T-helper 17 cell (primary cell): Measurements from ENCODE around the gene ZNF169. TPM values are rescaled to one million over a fixed set of nuclear protein-coding genes. Genes with fewer than 3 reads are reported as not detected.
"Not testable (repeated sequence)": the region's sequence is repeated elsewhere in the genome, so short reads cannot be mapped to it uniquely, and the experiment has no call there.

Source experiments
- ATAC-seq: fragments of 150-1000 bp; cut with Tn5 transposase; 2 replicates; pipeline ENCODE4 v1.10.0; 2021; ENCODE audit warnings: mild to moderate bottlenecking, moderate library complexity
- DNase-seq, 3 donors: peaks; one replicate each; pipeline versions ENCODE4 v3.0.0 to v3.0.0-alpha.2; 2020 to 2021
- H3K9me3 ChIP-seq: one replicate; pipeline ENCODE4 v1.7.0; 2013; ENCODE audit warnings: low read length, mild to moderate bottlenecking; ENCODE audit not compliant: control insufficient read depth, poor library complexity, severe bottlenecking
- H3K27ac Mint-ChIP-seq: one replicate; pipeline ENCODE4 v1.8.0; 2022; ENCODE audit warnings: mild to moderate bottlenecking, moderate library complexity, mixed read lengths
- H3K27me3 Mint-ChIP-seq: one replicate; pipeline ENCODE4 v1.8.0; 2022; ENCODE audit warnings: mixed read lengths
- H3K36me3 Mint-ChIP-seq: one replicate; pipeline ENCODE4 v1.8.0; 2022; ENCODE audit warnings: low read depth, mixed read lengths
- H3K4me1 Mint-ChIP-seq: one replicate; pipeline ENCODE4 v1.8.0; 2022; ENCODE audit warnings: mild to moderate bottlenecking, mixed read lengths
- H3K4me3 Mint-ChIP-seq: one replicate; pipeline ENCODE4 v1.8.0; 2022; ENCODE audit warnings: mild to moderate bottlenecking, moderate library complexity, mixed read lengths
- total RNA-seq, 4 donors: library from RNA in 2 of 4; stranded (reverse) in 2 of 4; gene quantifications; one replicate each; pipeline ENCODE4 v1.2.3 and lab custom pipeline; 2022 to 2026

The ZNF169 gene
- total RNA-seq, 2 donors from 2014 or later: 3.4 to 5.3 TPM

GRCh38 chr9:94301583-94301982 is 42.5 kb downstream of the ZNF169 start:
- Mint-ChIP-seq H3K27me3 (no peaks in the 10 kb centered on the region), H3K4me1 (no peaks in the 10 kb centered on the region), H3K27ac (no peak overlapping the region), H3K4me3 (no peak overlapping the region), H3K36me3 (peaks cover 4% of the 10 kb centered on the region)
- H3K9me3 ChIP-seq: no peaks in the 10 kb centered on the region
- DNase-seq (no peak), ATAC-seq (no peak)

GRCh38 chr9:94302426-94302825 is 43.3 kb downstream of the ZNF169 start:
- no peak for ATAC-seq
- Mint-ChIP-seq H3K27ac (no peak overlapping the region), H3K27me3 (no peaks in the 10 kb centered on the region), H3K4me3 (no peak overlapping the region), H3K4me1 (no peaks in the 10 kb centered on the region), H3K36me3 (peaks cover 4% of the 10 kb centered on the region)
- no peaks in the 10 kb centered on the region for H3K9me3 ChIP-seq
- DNase-seq: no peak

- ATAC-seq (no peak), DNase-seq (no peak)
- no peaks in the 10 kb centered on the region for H3K4me1 Mint-ChIP-seq
- H3K27ac Mint-ChIP-seq: no peak overlapping the region
- peaks cover 4% of the 10 kb centered on the region for H3K36me3 Mint-ChIP-seq
- H3K9me3 ChIP-seq: no peaks in the 10 kb centered on the region
- H3K4me3 Mint-ChIP-seq: no peak overlapping the region
- H3K27me3 Mint-ChIP-seq: no peaks in the 10 kb centered on the region
Measured at GRCh38 chr9:94303321-94303720, 44.2 kb downstream of the ZNF169 start.

GRCh38 chr9:94315034-94315984 is 56.2 kb downstream of the ZNF169 start:
- H3K27me3 Mint-ChIP-seq, H3K4me3 Mint-ChIP-seq, H3K9me3 ChIP-seq, H3K36me3 Mint-ChIP-seq, H3K4me1 Mint-ChIP-seq, H3K27ac Mint-ChIP-seq, ATAC-seq, DNase-seq: not testable (repeated sequence)

- H3K27me3 Mint-ChIP-seq, ATAC-seq, H3K36me3 Mint-ChIP-seq, H3K4me3 Mint-ChIP-seq, H3K9me3 ChIP-seq, DNase-seq, H3K4me1 Mint-ChIP-seq, H3K27ac Mint-ChIP-seq: not testable (repeated sequence)
Measured at GRCh38 chr9:94316236-94316635, 57.1 kb downstream of the ZNF169 start.

- not testable (repeated sequence) for H3K9me3 ChIP-seq, H3K36me3 Mint-ChIP-seq, H3K27me3 Mint-ChIP-seq, H3K4me3 Mint-ChIP-seq, DNase-seq, H3K4me1 Mint-ChIP-seq, ATAC-seq, H3K27ac Mint-ChIP-seq
Measured at GRCh38 chr9:94317949-94318657, 59.0 kb downstream of the ZNF169 start.

- not testable (repeated sequence) for DNase-seq
Measured at GRCh38 chr9:94322342-94322940, 63.3 kb downstream of the ZNF169 start.

GRCh38 chr9:94323153-94323798 is 64.2 kb downstream of the ZNF169 start:
- H3K27ac Mint-ChIP-seq, DNase-seq, H3K36me3 Mint-ChIP-seq, H3K27me3 Mint-ChIP-seq, H3K4me3 Mint-ChIP-seq, H3K4me1 Mint-ChIP-seq, H3K9me3 ChIP-seq, ATAC-seq: not testable (repeated sequence)

More at GRCh38 chr9:94322342-94322940, 63.3 kb downstream of the ZNF169 start:
- H3K4me1 Mint-ChIP-seq, H3K27me3 Mint-ChIP-seq, ATAC-seq, H3K9me3 ChIP-seq, H3K36me3 Mint-ChIP-seq, H3K4me3 Mint-ChIP-seq, H3K27ac Mint-ChIP-seq: not testable (repeated sequence)

- H3K27me3 Mint-ChIP-seq, ATAC-seq, H3K4me1 Mint-ChIP-seq, H3K36me3 Mint-ChIP-seq, H3K27ac Mint-ChIP-seq, H3K4me3 Mint-ChIP-seq, DNase-seq, H3K9me3 ChIP-seq: not testable (repeated sequence)
Measured at GRCh38 chr9:94325583-94325982, 66.5 kb downstream of the ZNF169 start.

- not testable (repeated sequence) for H3K27me3 Mint-ChIP-seq, H3K4me1 Mint-ChIP-seq, H3K27ac Mint-ChIP-seq, H3K4me3 Mint-ChIP-seq, DNase-seq, H3K9me3 ChIP-seq, ATAC-seq, H3K36me3 Mint-ChIP-seq
Measured at GRCh38 chr9:94328544-94328943, 69.4 kb downstream of the ZNF169 start, which contains the start of gene NUTM2F. Gene NUTM2F (minus strand): TSS chr9:94328644. CDS start chr9:94328623, 21 bp downstream.

GRCh38 chr9:94336445-94336844 is 77.3 kb downstream of the ZNF169 start:
- not testable (repeated sequence) for H3K27me3 Mint-ChIP-seq, DNase-seq, H3K4me1 Mint-ChIP-seq, ATAC-seq, H3K36me3 Mint-ChIP-seq, H3K9me3 ChIP-seq, H3K27ac Mint-ChIP-seq, H3K4me3 Mint-ChIP-seq

GRCh38 chr9:94338723-94339122 is 79.6 kb downstream of the ZNF169 start:
- not testable (repeated sequence) for DNase-seq, H3K27ac Mint-ChIP-seq, H3K4me1 Mint-ChIP-seq, H3K36me3 Mint-ChIP-seq, ATAC-seq, H3K4me3 Mint-ChIP-seq, H3K27me3 Mint-ChIP-seq, H3K9me3 ChIP-seq

- H3K27me3 Mint-ChIP-seq, H3K9me3 ChIP-seq, DNase-seq, H3K4me1 Mint-ChIP-seq, H3K27ac Mint-ChIP-seq, H3K4me3 Mint-ChIP-seq, ATAC-seq, H3K36me3 Mint-ChIP-seq: not testable (repeated sequence)
Measured at GRCh38 chr9:94339657-94340056, 80.6 kb downstream of the ZNF169 start.
